Epithelial cell of proximal tubule (primary cell): ENCODE measurements around the gene SPATS2L. TPM values are rescaled to one million over a fixed set of nuclear protein-coding genes. Genes with fewer than 3 reads are reported as not detected.
A peak's percentile ranks its signal among the peaks of the same experiment; 100 is the strongest.

ENCODE experiments used
- DNase-seq: peaks from one replicate; pipeline ENCODE4 v3.0.0-alpha.2; 2011; ENCODE audit warnings: low read depth
- H3K4me3 ChIP-seq: 2 replicates; pipeline ENCODE4 v1.5.1; 2011; ENCODE audit warnings: low read depth, mild to moderate bottlenecking, low read length
- CTCF ChIP-seq: conservative IDR thresholded peaks from 2 replicates; pipeline ENCODE4 v1.5.1; 2012; ENCODE audit warnings: low read depth, mild to moderate bottlenecking, low read length
- total RNA-seq: library from RNA; depleted of rRNA; stranded (reverse); fragments of >200 nt; gene quantifications from 2 replicates; pipeline ENCODE4 v1.2.3, GENCODE V29; 2015

Gene SPATS2L
- total RNA-seq, 1 donor from 2014 or later = 93.9 TPM

- no peak for TF ChIP-seq CTCF
- no peak overlapping the region for H3K4me3 ChIP-seq
- DNase-seq = no peak
These were observed 115.6 kb downstream of the SPATS2L start for GRCh38 chr2:200422071-200422470.

GRCh38 chr2:200422532-200423261, 116.2 kb downstream of the SPATS2L start:
- peak; percentile 19 for TF ChIP-seq CTCF
- H3K4me3 ChIP-seq = no peak overlapping the region
- no peak for DNase-seq

- H3K4me3 ChIP-seq = no peak overlapping the region
- no peak for DNase-seq
- TF ChIP-seq CTCF = no peak
These were observed 117.0 kb downstream of the SPATS2L start for GRCh38 chr2:200423541-200423940.

GRCh38 chr2:200425026-200425821, 118.7 kb downstream of the SPATS2L start:
- no peak overlapping the region for H3K4me3 ChIP-seq
- TF ChIP-seq CTCF = no peak
- DNase-seq = no peak

GRCh38 chr2:200426754-200427153, 120.3 kb downstream of the SPATS2L start:
- no peak for DNase-seq
- H3K4me3 ChIP-seq = no peak overlapping the region
- TF ChIP-seq CTCF = no peak

- DNase-seq = no peak
- TF ChIP-seq CTCF = no peak
- H3K4me3 ChIP-seq = no peak overlapping the region
These were observed 122.6 kb downstream of the SPATS2L start for GRCh38 chr2:200428961-200429665.
